NCI-H1930 (cell line): Measurements from ENCODE around the gene HOXB3.

Source experiments
- DNase-seq, 2 experiments: peaks; one replicate each; lab custom pipeline; 2025; lab: John Stamatoyannopoulos, UW

Gene HOXB3

DNA sequence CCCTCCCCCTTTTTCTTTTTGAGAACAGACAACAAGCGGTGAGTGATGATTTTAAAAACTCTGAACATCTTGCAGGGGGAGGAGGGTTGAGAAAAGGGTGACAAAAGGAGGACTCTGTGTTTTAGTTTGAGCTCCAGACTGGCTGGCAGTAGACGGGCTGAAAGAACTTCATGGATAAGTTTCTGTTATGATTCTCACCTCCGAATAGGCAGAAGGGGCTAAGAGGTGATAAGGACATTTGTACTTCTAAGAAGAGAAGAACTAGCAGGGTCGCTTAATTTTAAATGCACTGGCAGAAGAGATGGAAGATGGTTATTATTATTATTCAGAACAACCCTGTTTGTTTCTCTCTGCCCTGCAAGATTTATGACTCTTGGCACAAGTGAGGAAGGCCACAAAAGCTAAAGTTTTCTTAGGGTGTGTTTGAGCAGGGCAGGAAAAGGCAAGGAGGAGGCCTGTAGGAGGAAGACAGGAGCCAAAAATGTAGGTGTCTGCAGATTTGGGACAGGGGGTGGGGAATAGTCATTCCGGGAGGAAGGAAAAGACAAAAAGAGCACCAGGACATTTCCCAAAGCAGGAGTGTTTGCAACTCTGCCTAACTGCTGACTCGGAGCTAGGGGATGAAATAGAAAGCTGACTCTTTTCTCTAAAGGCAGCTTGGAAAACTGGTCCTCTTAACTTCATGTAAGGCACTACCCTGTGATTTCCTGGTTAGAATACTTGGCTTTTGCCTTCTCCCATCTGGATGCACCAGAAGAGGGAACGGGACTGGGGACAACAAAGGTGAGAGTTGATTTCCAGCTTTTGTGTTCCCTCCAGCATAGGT lies 33.3 kb downstream of the HOXB3 start:
- DNase-seq = no peak

DNA sequence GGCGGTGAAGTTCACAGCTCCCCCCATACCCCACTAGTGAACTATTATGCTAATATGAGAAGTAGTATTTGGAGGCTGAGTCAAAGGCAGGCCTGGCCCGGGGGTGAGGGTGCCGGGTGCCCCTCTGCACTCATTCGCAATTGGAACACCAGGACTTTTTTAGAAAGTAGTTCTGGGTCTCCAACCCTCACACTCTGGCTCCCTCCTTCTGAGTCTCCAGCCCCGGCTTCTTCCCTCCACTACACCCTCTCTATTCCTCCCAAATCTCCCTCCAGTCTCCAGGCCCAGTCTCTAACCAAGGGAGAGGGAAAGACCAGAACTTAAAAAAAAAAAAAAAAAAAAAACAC lies 33.8 kb downstream of the HOXB3 start:
- DNase-seq = no peak

DNA sequence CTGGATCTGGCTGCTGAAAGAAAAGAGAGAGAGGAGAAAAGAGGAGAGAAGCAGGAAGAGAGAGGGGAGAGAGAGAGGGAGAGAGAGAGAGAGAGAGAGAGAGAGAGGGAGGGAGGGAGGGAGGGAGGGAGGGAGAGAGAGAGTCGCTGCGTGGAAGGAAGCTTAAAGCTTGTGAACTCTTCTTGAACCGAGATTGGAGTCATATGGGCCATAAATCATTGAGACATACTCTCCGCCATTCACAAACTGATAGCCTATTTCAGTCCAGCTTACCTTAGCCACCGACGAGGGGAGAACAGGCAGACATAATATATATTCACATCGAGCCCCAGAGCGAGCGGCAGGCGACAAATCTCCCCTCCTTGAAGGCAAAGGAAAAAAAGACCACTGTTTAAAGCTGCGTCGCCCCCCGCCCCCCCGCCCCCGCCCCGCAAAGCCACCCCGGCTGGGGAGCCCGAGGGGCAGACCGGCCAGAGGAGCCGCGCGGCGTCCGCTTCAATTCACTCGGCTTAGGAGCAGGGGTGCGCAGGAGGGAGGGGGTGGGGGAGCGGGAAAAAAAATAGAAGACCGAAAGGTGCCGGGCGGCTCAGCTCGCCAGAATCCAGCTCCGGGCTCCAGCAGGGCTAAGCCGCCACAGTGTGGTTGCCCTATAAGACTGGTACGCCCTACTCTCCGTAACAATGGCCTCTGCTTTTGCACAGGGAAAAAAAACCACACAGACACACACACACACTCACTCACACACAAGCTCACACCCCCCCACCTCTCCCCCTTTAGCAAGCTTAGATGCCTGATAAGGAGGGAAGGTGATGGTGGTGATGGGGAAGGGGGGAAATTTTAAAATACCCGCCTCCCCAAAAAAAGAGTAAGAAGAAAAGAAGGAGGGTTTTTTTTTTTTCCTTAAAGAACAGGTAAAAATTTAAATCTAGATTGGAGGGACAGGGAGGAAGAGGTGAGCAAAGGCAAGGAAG lies 34.5 kb downstream of the HOXB3 start:
- DNase-seq = peak in 1 of 2 experiments; percentile 12

DNA sequence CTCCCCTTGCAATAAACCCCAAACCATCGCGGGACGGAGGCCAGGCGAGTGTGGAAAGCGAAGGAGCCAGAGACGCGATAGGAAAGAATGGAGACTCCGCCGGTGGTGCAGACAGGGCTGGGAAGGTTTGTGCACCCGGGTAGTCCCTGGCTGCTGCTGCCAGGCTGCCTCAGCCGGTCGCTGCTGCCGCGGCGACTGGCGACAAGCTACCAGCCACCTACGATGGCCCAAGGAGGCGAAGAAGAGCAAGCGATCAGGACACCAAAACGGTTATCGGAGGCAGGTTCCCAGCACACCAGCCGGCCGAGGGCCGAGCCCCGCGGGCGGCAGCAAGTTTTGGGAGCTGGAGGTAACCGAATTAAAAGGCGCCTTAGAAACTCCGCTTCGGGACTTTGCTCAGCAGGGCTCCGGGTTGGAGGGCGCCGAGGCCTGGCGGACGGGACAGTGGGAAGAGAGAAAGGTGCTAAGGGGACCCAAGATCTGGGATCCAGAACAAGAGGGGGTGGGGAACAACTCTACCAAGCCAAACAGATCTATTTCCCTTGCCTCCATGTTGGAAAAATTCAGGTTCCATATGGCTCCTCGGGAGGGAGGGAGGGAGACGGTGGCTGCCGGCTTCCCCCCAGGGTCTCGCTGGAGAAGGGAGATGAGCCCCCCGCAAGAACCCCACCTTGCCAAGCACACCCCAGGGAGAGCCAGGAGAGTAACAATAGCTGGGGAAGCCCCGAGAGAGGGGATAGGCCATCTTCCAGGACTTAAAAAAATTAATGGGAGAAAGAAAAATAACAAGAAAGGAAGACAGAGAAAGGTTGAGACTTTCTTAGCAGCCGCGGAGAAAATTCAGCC lies 35.4 kb downstream of the HOXB3 start:
- DNase-seq = no peak

DNA sequence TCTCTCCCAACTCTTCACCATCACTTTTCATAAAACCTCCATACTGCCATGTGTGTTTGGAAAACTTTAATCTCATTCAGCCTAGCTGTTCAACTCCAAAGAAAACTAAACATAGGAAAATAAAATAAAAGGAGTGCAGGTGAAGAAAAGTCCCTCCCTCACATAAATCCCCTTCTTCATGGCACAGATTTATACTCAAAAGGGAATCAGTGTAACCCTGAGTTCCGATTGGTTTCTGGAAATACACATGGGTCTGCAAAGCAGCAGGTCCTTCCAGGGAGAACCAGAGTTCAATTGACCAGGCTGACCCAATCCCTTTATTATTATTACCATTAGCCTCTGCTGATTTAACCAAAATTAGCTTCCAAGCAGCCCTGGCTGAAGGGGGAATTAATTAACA lies 36.2 kb downstream of the HOXB3 start:
- DNase-seq = no peak

DNA sequence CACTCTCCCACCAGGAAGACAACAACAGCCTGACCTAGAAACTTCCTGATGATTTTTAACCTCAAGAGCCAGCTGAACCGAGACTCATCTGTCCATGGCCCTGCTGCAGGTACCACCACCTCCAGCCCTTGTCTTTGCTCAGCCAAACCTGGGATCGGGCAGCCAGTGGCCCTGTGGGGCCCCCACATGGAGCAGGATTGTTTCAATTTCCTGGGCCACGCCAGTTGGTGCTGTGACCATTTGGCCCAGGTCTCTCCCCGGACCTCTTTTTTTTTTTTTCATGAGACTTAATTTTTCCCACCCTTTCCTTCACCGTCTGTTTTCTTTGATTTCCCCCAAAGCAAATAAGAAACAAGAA lies 36.9 kb downstream of the HOXB3 start:
- DNase-seq = no peak

DNA sequence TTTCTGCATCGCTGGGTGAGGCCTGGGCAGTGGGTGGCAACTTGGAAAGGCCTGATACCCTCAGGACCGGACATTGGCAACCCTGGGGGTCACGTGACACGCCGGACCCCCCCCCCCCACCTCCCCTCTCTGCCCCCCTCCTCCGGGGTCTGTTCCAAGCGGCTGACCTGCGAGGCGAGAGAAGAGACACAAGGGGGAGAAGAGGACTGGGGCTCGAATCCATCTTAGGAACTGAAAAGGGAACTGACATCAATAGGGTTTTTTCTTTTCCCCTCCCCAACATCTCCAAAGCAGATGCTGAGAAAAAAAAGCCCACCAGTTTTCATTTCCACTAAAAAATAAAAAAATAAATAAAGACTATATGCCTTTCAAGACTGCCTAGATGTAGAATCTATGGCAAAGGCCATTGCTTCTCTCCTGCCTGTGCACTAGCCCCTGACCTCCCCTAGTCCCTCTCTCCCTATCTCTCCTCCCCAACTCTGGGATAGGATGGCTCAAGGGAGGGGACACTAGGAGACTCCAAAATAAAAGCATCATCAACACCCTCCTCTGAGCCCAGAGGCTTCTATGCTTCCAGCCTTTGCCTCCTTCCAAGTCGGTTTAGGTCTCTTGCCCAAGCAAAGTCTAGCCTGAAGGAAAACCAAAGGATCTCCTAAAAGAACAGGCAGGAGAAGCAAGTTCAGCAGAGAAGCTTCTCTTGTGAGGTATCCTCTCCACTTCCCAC lies 37.4 kb downstream of the HOXB3 start:
- peak; percentile 35 to 42 for DNase-seq

DNA sequence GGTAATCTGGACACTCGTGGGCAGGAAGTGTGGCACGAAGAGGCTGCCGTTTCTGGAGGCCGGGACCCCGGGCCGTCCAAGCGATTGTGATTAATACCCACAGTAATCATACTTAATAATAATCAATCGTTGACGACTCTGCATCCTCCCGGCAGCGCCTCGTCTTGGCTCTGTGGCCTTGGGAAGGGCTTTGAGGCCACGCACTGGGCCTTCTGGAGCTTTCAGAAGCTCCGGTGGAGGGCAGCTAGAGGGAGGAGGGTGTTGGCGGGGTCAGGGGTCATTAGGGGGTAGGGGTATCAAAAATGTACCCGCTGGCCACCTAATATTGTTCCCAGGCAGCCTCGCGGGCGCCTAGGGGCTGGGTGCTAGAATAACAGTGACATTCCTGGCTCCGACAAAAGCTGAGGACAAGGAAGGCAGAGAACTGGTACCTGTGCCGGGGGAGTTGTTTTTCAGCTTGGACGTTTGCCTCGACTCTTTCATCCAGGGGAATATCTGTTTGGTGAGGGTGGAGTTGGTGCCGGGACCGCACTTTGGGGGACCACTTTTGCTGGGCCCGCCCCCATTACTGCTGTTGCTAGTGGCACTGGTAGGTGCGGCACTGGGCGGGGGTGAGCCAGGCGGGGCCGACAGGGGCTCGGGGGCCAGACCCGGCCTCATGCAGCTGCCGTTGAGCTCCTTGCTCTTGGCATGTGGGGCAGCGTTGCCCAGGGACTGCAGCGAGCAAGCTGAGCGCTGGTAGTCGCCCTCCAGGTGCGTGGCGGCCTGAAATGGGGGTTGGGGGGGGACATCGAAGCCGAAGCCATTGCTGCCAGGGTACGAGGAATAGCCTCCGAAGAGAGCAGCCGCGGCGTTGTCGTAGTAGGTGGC lies 38.2 kb downstream of the HOXB3 start:
- peak in 1 of 2 experiments; percentile 32 for DNase-seq

DNA sequence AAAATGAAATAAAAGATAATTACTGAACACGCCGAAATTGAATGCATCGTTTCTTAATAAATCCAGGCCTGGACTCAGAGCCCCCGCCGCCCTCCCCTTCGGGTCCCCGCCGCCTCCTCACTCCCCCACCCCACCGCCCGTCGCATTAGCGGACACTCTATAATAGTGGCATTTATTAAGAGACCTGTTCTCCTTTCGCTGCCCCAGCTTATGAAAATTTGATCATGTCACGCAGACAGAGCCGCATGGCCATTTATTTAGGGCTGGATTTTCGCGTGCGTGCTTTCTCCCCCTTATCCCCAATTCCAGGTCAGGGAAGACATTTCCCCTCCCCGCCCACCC lies 38.9 kb downstream of the HOXB3 start:
- peak in 1 of 2 experiments; percentile 17 for DNase-seq

DNA sequence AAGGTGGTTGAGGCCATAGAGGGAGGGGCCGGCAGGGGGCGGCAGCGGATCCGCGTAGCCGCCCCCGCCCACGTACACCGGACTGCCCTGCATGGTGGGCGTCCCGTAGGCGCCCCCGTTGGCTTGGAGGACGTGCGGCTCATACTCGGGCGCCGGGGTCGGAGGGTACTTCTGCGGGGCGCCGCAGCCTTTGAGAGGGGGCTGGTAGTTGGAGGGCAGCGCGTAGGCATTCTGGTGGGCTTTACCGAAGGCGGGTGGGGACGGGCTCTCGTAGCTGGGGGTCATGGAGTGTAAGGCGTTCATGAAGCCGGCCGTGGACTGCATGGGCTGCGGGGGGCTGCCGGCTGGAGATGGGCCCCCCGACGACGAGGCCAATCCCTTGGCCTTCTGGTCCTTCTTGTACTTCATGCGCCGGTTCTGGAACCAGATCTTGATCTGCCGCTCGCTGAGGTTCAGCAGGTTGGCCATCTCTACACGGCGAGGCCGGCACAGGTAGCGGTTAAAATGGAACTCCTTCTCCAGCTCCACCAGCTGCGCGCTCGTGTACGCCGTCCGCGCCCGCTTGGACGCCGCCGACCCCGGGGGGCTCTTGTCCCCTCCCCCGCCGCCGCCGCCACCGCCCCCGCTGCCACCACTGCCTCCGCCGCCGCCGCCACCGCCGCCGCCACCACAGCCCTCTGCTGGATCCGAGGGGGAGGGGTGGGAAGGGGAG lies 39.4 kb downstream of the HOXB3 start:
- peak; percentile 81 to 91 for DNase-seq

DNA sequence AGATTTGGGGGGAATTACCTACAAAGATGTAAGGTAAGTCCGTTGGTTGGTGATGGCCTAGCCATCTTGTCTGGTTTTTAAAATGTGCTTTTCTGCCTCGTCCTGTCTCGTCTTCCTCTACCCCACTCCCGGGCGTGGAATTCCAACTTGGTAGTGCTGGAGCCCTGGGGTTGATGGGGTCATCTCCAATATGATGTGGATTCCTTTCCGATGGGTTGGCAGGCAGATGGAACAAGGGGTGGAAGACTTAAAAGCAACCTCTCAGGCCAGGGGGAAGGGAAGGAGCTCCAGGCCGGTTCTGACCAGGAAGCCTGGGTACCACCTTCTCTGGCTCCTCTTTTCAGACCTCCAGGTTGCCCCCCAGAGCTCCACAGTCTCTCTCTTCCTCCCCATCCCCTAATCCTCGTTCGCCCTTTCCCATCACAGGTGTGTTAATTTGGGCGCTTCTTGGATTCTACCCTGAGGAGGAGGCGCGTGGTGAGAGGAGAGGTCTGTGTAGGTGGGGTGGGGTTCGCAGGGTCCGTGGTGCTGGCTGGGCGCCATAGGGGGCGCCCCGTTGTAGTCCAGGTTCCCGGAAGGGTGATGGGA lies 40.0 kb downstream of the HOXB3 start:
- no peak for DNase-seq

DNA sequence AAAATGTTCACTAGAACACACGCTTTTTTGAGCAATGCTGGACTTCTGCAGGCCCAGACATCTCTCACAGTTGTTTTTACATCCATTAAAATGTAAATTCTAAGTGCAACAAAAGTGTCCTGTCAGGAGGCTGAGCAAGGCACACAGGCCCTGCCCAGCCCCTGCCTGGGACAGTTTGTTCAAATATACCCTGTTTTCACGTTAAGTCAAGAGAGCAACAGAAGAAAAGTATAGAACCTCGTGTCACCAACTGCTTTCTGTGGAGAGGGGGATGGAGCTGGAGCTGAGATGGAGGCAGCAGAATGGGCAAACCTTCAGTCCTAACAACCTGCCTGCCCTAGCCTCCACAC lies 40.8 kb downstream of the HOXB3 start:
- peak in 1 of 2 experiments; percentile 31 for DNase-seq

DNA sequence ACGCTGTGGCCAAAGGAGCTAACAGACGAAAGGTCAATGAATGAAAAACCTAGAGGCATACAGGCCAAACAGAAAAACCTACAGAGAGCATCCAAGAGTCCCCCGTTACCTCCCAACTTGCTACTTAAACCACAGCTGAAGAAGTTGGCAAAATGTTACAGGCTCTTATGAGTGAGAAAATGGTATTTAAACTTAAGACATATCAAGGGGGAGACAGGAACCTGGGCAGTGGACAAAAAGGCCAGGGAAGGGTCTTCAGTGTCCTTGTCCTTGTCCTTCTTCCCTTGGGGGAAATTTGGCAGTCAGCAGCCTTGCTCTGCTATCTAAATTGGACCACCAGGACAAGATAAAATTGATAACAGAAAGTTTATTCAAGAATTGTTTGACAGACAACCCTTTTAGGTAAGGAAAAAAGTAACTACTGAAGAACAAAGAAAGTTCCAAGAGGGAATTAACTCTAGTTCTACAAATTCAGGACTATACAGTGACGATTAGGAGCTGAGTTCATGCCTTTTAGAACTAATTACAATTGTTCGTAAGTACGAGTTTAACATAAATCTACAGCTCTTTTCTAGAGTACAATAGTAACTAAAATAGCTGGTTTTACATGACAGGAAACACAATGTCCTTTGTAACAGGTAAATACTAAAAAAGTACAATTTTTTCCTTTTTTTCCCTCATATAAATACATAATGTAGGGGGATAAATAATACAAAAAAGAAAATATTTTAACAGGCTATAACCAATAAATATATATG lies 41.3 kb downstream of the HOXB3 start:
- peak in 1 of 2 experiments; percentile 32 for DNase-seq

DNA sequence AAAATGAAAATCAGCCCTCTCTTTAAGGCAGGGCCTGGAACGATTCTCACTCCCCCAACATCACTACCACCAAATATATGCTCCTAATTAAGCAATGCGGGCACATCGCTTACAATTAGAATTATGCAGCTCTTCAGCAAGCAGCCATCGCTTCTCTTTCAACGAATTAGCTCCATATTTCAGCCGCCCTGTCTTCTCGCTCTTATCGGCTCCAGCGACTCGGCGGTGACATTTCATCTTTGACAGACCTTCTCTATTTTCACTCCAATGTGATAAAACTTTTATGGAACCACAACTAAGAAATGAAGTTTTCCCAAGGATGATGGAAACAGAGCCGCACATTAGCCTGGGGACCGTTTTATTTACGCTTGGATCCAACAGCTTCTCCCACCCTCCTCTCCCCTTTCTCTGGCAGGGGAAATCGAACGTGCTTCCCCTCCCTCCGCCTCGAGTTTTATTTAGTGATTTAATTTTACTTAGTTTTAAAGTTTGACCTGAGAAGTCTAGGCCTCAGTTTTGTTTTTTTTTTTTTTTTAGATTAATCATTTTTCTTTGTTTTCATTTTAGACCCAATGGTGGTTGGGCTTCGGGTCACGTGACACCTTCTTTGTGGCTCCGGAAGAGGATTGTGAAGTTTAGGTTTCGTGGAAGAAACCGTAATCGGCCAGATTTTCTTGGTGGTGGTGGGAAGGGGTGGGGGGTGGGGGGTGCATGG lies 42.1 kb downstream of the HOXB3 start:
- DNase-seq = peak; percentile 42 to 46

DNA sequence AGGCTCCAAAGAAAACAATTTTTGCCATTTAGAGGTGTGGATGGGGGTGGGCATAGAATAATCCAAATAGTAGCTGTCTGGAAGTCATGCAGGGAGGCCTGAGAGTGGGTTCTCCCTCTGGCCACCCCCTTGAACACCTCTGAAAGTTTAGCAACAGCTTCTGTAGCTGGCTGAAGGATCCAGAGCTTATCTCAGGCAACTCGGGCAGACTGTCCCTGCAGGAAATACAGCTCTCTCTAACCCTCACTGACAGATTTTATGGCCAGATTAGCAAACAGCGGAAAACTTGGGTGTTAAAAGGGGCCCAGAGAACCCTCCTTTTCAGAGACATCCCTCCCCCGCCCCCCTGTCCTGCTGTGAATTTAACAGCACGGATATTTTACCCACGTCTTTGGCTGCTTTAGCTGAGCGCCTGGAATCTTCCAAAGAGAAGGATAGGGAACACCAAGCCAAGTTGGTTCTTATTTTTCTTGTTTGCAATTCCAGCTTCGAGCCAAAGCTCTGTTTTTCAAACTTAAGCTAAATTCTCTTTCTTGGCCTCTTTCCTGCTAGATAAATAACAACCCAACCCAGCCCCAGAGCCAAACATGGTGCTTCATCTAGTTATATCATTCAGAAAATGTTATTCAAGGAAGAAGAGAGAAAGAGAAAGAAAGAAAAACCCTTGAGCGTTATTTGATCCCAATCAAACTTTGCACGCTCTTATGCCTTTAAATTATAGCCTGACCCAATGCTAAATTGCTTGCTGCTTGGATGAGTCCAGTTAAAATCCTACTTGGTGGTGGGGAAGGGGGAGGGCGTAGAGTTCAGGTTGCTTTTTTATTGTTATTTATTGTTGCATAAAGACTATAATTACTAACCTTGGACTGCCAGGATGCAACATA lies 42.9 kb downstream of the HOXB3 start:
- peak in 1 of 2 experiments; percentile 40 for DNase-seq

DNA sequence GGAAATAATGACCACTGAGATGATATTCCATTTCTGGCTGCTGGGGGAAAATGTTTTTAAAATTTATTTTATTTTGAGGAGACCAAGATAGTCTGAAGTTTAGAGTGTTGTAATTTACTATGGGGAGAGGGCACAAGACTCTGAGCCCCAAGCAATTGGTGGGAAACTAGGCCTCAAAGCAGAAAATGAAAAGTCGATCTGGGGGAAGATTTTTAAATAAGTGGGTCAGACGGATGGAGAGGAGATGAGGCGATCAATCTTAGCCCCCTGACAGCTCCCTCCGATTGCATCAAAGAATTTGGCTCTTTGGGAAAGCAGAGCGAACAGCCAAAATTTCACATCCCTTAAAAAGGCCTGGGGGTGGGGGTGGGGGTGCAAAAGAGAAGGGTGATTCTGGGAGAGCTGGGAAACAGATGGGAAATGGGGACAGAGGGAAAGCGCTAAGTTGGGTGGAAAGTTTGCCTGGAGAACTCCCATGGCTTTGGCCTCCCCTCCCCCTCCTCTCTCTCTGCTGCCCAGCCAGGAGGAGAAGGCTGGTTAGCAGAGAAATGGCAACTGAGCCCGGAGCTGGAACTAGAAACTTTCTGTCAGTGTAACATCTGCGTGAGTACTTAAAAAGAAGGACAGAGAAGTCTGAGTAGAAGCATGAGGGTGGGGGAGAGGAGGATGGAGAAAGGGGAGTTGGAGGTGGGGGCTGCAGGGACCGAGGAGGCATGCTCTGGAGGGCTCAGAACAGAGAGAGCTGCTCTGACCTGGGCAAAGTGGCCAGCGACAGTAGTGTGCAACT lies 43.7 kb downstream of the HOXB3 start:
- peak in 1 of 2 experiments; percentile 40 for DNase-seq
